Measurements from ENCODE around the gene FGF3. TPM values are rescaled to one million over a fixed set of nuclear protein-coding genes. Genes with fewer than 3 reads are reported as not detected.
"Not testable (repeated sequence)": the region's sequence is repeated elsewhere in the genome, so short reads cannot be mapped to it uniquely, and the experiment has no call there.

FGF3 gene
- total RNA-seq, 1 donor from 2014 or later = not detected

DNA sequence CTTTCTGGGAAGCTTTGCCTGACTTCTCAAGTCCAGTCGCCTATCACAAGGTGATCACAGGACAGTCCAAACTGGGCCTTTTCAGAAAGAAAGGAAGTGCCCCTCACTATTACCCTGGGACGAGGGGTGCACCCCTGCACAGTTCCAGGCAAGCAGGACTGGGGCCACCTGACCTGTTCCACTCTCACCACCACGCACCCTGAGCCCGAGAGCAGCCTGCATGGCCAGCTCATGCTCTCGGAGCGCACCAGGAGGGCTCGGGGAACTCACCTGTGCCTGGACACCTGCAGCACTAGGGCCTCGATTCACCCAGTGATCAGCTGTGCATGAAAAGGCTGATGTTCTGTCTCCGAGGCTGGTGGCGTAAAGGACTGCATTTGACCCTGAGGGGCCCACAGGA, 31.3 kb downstream of the FGF3 start:
- intact Hi-C loops (cut with DNase I) = no loop called here
- no peak for DNase-seq (ENCODE audit: low spot score)
- ATAC-seq = no peak

DNA sequence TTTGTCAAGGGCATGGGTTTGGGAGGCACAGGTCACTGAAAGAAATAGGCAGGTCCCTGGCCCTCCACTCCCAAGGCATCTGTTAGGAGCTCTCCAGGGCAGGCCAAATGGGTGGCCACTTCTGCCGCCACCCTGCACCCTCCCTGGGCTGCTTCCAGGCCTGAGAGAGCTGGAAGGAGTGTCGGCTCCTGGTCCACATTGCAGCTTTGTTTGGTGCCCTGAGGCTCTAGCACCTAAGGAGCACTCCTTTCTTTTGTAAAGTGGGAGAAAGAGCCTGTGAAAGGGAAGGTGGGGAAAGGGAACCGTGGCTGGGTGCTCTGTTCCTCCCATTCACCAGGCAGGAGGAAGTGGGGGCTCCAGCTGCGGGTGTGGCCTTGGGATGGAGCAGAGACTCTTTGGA, 31.8 kb downstream of the FGF3 start:
- intact Hi-C loops (cut with DNase I) = no loop called here
- no peak for ATAC-seq
- no peak for DNase-seq (ENCODE audit: low spot score)

GRCh38 chr11:69781241-69781640, 38.0 kb downstream of the FGF3 start:
- intact Hi-C loops (cut with DNase I) = no loop called here
- DNase-seq (ENCODE audit: low spot score) = no peak
- ATAC-seq = no peak

GRCh38 chr11:69778373-69778772, 40.8 kb downstream of the FGF3 start:
- no peak for DNase-seq (ENCODE audit: low spot score)
- ATAC-seq = no peak
- intact Hi-C loops (cut with DNase I) = no loop called here

DNA sequence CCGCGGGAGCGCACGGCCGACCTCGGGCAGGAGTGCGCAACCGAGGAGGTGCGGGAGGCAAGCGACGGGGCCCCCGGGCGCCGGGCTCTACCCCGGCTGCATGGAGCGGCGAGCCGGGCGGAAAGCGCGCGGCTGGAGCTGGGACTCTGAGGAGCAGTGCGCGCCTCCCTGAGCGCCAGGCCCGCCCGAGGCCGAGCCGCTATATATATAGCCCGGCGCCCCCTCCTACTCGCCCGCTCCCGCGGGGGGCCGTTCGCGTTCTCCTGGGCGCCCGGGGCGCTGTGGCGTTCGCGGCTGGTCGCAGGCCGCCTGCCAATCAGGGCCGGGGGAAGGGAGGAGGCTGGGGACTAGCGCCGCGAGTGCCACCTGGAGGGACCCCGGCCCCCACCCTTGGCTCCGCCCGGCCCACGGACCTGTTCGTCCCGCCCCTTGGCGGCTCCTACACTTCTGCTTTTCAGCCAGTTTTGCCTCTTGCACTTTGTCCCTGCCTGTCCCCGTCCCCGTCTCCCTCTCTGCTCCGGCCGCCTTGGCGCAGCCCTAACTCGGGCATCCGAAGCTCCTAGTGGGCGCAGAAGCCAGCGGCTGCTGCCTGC, 44.0 kb downstream of the FGF3 start, which contains the start of gene FGF4:
TSS of gene FGF4 (minus strand) at position 179 of the 593 bp plus-strand sequence. CDS start 257 bp downstream, outside the sequence.
- ATAC-seq (no peak), DNase-seq (ENCODE audit: low spot score) (no peak)
- intact Hi-C loops (cut with DNase I) = no loop called here

GRCh38 chr11:69774354-69775162, 44.7 kb downstream of the FGF3 start:
- ATAC-seq (no peak), DNase-seq (ENCODE audit: low spot score) (no peak)
- intact Hi-C loops (cut with DNase I) = no loop called here

DNA sequence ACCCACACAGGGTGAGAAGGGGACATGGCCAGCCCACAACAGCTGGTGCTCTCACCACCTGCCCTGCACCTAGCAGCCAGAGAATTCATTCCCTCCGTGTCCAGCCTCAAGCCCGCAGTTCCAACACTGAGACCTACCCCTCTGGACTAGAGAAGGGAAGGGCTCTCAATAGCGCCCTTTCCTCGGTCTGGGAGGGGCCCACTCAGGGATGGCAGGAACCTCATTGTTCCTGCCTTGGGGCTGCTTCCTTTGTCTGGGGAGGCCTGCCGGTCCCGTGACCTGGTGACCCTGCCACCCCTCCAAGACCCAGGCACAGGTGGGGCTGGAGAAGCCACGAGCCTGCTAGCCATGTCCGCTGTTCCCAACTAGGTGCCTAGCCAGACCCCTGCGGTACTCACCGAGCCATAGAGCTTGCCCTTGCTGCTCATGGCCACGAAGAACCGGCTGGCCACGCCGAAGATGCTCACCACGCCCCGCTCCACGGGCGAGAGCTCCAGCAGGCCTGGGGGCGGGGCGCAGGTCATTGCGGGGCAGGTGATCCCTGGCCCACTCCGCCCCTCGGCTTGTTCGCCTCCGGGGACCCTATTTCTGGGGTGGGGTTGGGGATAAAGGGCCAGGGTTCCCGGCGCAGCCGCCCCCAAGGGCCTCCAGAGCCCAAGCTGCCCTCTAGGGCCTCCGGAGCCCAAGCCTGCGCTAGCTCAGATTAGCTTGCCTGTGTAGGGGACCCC, 45.4 kb downstream of the FGF3 start:
- intact Hi-C loops (cut with DNase I) = no loop called here
- DNase-seq (ENCODE audit: low spot score) = no peak
- no peak for ATAC-seq

DNA sequence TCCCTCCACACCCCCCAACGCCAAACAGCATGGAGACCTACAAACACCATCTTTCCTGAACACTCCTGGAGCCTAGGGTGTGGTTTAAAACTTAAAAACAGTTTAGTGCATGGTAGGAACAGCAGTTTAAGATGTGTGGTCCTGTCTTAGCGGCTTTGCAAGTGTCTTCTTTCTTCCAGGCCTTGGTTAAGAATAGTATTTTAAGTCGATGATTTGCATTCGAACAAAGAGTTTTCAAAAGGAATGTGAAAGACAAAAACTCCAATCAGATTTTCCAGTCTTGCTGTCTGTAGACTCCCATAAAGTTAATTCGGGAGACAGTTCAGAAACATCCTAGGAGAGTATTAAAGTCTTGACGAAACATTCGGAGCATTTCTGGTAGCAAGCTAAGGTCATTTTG, 47.8 kb downstream of the FGF3 start:
- intact Hi-C loops (cut with DNase I) = no loop called here
- DNase-seq (ENCODE audit: low spot score) (no peak), ATAC-seq (no peak)

GRCh38 chr11:69770540-69770939, 48.7 kb downstream of the FGF3 start:
- intact Hi-C loops (cut with DNase I) = no loop called here
- no peak for DNase-seq (ENCODE audit: low spot score)

GRCh38 chr11:69765498-69765995, 53.7 kb downstream of the FGF3 start:
- intact Hi-C loops (cut with DNase I) = no loop called here
- no peak for DNase-seq (ENCODE audit: low spot score)

More at GRCh38 chr11:69770540-69770939, 48.7 kb downstream of the FGF3 start:
- ATAC-seq = no peak

DNA sequence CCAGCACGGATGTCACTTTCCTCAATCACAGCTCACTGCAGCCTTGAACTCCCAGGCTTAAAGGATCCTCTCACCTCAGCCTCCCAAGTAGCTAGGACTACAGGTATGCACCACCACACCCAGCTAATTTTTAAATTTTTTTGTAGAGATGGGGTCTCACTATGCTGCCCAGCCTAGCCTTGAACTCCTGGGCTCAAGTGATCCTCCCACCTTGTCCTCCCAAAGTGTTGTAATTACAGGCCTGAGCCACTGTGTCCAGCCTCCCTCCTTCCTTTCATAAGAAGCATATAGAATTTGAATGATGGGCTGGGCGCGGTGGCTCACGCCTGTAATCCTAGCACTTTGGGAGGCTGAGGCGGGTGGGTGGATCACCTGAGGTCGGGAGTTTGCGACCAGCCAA, 54.3 kb downstream of the FGF3 start:
- ATAC-seq; intact Hi-C loops (cut with DNase I): not testable (repeated sequence)

More at GRCh38 chr11:69765498-69765995, 53.7 kb downstream of the FGF3 start:
- no peak for ATAC-seq

GRCh38 chr11:69760319-69760718, 58.9 kb downstream of the FGF3 start:
- no peak for ATAC-seq
- DNase-seq (ENCODE audit: low spot score) = no peak
- intact Hi-C loops (cut with DNase I) = no loop called here

More for the DNA sequence above, 54.3 kb downstream of the FGF3 start:
- DNase-seq (ENCODE audit: low spot score) = not testable (repeated sequence)

Other genes starting within 250 kb of the FGF3 start
- gene CCND1, start 178.3 kb downstream of the FGF3 start, total RNA-seq = 192 TPM
- 35.2 TPM for gene LTO1, start 144.1 kb downstream of the FGF3 start, total RNA-seq
- gene FGF19, start 115.4 kb downstream of the FGF3 start, total RNA-seq = not detected
- 9.2 TPM for gene FGF4, start 44.1 kb downstream of the FGF3 start, total RNA-seq